Gastroesophageal sphincter (tissue), 4 donors: ENCODE data around the gene ABLIM2. TPM values are rescaled to one million over a fixed set of nuclear protein-coding genes. Genes with fewer than 3 reads are reported as not detected.

Experiments
- ATAC-seq: fragments of 150-250 bp; one replicate; pipeline ENCODE4 v1.9.1; 2016; ENCODE audit warnings: mild to moderate bottlenecking, moderate library complexity
- H3K27ac ChIP-seq, 4 donors: fragments of 200-600 bp; sonication (generic) in 3 of 4; 1 replicate in 3 of 4; 2 replicates in 1 of 4; pipeline ENCODE4 v1.5.1; 2016 to 2019
- H3K27me3 ChIP-seq: fragments of 200-600 bp; sonication (generic); one replicate; pipeline ENCODE4 v1.5.1; 2019
- H3K36me3 ChIP-seq, 2 donors: fragments of 200-600 bp; sonication (generic); one replicate each; pipeline ENCODE4 v1.5.1; 2019; ENCODE audit warnings: control low read depth in 1 of 2
- H3K4me1 ChIP-seq, 3 donors: fragments of 200-600 bp; sonication (generic); 1 replicate in 2 of 3; 2 replicates in 1 of 3; pipeline ENCODE4 v1.5.1; 2016 to 2019; ENCODE audit warnings: control low read depth in 2 of 3
- H3K4me3 ChIP-seq, 2 donors: fragments of 200-600 bp; sonication (generic); one replicate each; pipeline ENCODE4 v1.5.1; 2019; ENCODE audit warnings: mild to moderate bottlenecking in 1 of 2, moderate library complexity in 1 of 2
- H3K9me3 ChIP-seq, 3 donors: fragments of 200-600 bp; sonication (generic); one replicate each; pipeline ENCODE4 v1.5.1; 2017 to 2019; ENCODE audit warnings: control low read depth in 2 of 3
- EP300 ChIP-seq: sonication (generic); formaldehyde crosslinking; IDR thresholded peaks from one replicate; pipeline ENCODE4 v1.6.1; 2017; ENCODE audit warnings: antibody characterized with exemption, mild to moderate bottlenecking
- POLR2A ChIP-seq, 2 donors: fragments of 450-650 bp; IDR thresholded peaks; one replicate each; pipeline ENCODE4 v1.6.1; 2017; ENCODE audit warnings: antibody characterized with exemption in 2 of 2, mild to moderate bottlenecking in 2 of 2, moderate library complexity in 1 of 2
- POLR2AphosphoS5 ChIP-seq: sonication (generic); formaldehyde crosslinking; IDR thresholded peaks from one replicate; pipeline ENCODE4 v1.6.1; 2017; ENCODE audit warnings: antibody characterized with exemption
- WGBS, 2 donors: methylation state at CpG; one replicate each; pipeline ENCODE4 v1.1.5; 2018; ENCODE audit warnings: low coverage in 1 of 2; 5-methylcytosine and 5-hydroxymethylcytosine counted together
- total RNA-seq, 4 donors: library from RNA; depleted of rRNA; stranded (reverse); fragments of >200 nt; gene quantifications; one replicate each; pipeline ENCODE4 v1.1.0, GENCODE V29; 2016
- TF ChIP-seq, protein P1 (sequence below), 4 experiments: fragments of 200-600 bp in 2 of 4; fragments of 450-650 bp in 2 of 4; sonication (generic) in 1 of 4; IDR thresholded peaks; one replicate each; pipeline ENCODE4 v1.5.1; 2017 to 2019; ENCODE audit warnings: antibody characterized with exemption in 4 of 4, mild to moderate bottlenecking in 2 of 4, moderate library complexity in 2 of 4

Gene ABLIM2
- total RNA-seq, 4 donors from 2014 or later = 5.0 to 13.5 (median 8.0) TPM

DNA sequence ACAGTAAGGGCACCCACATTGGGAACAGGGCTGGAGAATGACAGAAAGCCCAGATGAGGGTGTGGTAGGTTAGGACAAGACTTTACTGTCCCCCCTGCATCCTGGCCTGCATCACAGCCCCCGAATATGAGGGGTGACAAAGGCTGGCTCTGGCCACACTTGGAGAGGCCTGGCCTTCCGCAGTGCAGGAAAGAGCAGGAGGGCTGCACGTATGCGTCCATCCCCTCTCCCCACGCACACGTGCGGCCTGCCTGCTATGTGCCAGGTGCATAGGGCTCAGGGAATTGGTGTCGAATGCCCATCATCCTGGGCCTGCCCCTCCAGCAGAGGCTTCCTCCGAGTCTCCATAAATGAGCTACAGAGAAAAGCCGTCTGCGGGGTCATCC lies 80.5 kb downstream of the ABLIM2 start:
- ATAC-seq = no peak
- no CpG with 5 or more reads among the region's 11 CpGs for WGBS, 2 donors

DNA sequence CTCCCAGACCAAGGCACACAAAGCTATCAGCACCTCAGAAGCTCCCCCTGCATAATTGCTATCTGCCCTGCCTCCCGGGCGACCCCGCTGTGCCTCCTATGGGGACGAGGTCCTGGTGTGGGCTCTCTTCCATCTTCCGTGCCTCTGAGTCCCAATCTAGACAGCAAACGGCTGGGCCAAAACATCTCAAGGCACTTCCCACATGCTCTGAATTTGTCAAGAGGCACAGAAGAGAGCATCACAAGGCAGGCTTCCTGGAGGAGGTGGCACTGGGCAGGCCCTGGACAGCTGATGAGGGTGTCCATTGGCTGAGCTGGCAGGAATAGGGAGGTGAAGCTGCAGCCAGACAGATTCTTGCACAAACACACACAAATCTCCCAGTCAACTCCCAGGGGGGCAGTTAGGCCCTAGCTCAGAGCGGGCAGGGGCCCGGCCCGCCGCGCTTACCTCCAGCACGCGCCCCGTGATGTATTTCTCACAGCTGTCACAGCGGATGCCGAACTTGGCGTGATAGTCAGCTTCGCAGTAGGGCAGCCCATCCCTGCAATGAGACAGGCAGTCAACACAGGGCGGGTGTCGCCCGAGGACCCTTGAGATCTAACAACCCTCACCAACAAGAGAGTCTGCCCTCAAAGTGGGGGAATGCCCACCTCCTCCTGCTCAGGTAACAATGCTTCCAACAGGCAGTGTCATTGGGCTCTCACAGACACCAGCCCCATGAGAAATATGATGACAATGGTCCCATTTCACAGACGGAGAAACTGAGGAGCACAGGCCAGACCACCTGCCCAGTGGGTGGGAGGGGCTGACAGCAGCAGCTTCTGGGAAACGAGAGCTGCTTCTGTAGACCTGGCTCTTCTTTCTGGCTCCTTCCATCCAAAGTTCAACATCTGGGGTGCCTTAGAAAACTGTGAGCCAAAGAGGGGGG lies 81.2 kb downstream of the ABLIM2 start:
- no peaks in the 10 kb centered on the region for H3K9me3 ChIP-seq
- no peak for ATAC-seq
- no peaks in the 10 kb centered on the region for H3K27me3 ChIP-seq
- H3K36me3 ChIP-seq = peaks cover 0 to 37% of the 10 kb centered on the region in 2 donors
- H3K4me1 ChIP-seq = no peaks in the 10 kb centered on the region
- no peak for TF ChIP-seq POLR2A (IDR thresholded peaks at IDR 0.05)
- TF ChIP-seq POLR2AphosphoS5 = no peak
- TF ChIP-seq, protein P1, sequence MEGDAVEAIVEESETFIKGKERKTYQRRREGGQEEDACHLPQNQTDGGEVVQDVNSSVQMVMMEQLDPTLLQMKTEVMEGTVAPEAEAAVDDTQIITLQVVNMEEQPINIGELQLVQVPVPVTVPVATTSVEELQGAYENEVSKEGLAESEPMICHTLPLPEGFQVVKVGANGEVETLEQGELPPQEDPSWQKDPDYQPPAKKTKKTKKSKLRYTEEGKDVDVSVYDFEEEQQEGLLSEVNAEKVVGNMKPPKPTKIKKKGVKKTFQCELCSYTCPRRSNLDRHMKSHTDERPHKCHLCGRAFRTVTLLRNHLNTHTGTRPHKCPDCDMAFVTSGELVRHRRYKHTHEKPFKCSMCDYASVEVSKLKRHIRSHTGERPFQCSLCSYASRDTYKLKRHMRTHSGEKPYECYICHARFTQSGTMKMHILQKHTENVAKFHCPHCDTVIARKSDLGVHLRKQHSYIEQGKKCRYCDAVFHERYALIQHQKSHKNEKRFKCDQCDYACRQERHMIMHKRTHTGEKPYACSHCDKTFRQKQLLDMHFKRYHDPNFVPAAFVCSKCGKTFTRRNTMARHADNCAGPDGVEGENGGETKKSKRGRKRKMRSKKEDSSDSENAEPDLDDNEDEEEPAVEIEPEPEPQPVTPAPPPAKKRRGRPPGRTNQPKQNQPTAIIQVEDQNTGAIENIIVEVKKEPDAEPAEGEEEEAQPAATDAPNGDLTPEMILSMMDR (IDR thresholded peaks at IDR 0.05) = no peak
- no peak for TF ChIP-seq EP300
- 81 to 100% methylated on average over 7 to 12 of the region's 23 CpGs for WGBS, 2 donors
- no peak overlapping the region for H3K27ac ChIP-seq
- no peak overlapping the region for H3K4me3 ChIP-seq

More for the DNA sequence above, 80.5 kb downstream of the ABLIM2 start:
- no peaks in the 10 kb centered on the region for H3K27me3 ChIP-seq
- TF ChIP-seq, protein P1 (IDR thresholded peaks at IDR 0.05) = no peak
- TF ChIP-seq EP300 = no peak
- no peak overlapping the region for H3K4me3 ChIP-seq
- H3K27ac ChIP-seq = no peak overlapping the region
- peaks cover 0 to 31% of the 10 kb centered on the region in 2 donors for H3K36me3 ChIP-seq
- no peaks in the 10 kb centered on the region for H3K4me1 ChIP-seq
- no peaks in the 10 kb centered on the region for H3K9me3 ChIP-seq

DNA sequence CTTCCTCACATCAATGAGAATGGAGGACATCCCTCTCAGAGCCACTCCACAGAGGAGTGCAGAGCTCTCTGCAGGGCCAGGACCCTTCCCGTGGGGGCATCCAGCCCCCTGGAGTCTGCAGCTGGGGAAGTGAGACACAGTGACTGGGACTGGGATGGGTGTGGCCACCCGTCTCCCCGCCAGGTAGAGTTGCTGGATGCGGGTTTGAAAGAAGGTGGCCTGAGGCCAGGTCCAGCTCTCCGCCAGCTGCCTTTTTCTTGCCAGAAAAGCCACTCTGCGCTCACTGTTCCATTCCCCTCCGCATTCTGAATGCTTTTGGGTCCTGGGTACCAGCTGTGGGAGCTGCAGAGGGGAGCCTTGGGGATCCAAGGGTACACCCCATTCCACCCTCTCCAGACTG lies 82.6 kb downstream of the ABLIM2 start:
- no peak overlapping the region for H3K27ac ChIP-seq
- H3K36me3 ChIP-seq = peaks cover 0 to 48% of the 10 kb centered on the region in 2 donors
- H3K4me3 ChIP-seq = no peak overlapping the region
- TF ChIP-seq EP300 = no peak
- TF ChIP-seq, protein P1 (IDR thresholded peaks at IDR 0.05) = no peak
- no peak for TF ChIP-seq POLR2AphosphoS5
- no peak for TF ChIP-seq POLR2A (IDR thresholded peaks at IDR 0.05)
- H3K27me3 ChIP-seq = peaks cover 7% of the 10 kb centered on the region
- no peaks in the 10 kb centered on the region for H3K4me1 ChIP-seq
- H3K9me3 ChIP-seq = no peaks in the 10 kb centered on the region
- ATAC-seq = no peak
- 89 to 100% methylated on average over 1 to 3 of the region's 7 CpGs for WGBS, 2 donors

DNA sequence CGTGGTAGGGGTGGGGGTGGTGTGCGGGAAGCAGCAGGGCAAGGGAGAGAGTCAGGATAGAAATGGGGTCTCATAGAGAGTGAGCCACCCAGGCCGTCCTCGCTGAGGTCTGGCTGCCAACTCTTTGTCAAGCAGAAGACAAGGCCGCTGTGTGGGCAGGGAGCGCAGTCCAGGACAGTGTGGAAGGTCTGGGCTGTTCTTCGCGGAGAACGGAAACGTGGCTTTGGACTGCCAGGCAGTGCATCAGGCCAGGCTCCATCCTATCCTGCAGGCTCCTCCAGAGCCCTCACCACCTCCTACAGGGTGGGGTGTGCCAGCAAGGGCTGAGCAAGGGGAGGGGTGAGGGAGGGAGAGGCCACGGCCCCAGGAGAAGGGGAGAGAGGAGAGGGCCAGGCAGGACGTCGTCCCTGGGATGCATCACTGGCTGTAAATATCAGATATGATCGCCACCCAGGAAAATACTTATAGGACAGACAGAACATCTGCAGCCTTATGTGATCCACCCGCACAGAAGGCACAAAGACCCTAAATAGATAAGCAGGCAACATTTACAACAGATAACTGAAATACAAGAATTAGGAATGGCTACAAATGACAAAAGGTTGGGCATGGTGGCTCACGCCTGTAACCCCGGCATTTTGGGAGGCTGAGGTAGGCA lies 85.3 kb downstream of the ABLIM2 start:
- Histone ChIP-seq H3K9me3 (no peaks in the 10 kb centered on the region), H3K4me1 (no peaks in the 10 kb centered on the region), H3K36me3 (peaks cover 0 to 35% of the 10 kb centered on the region in 2 donors), H3K27ac (no peak overlapping the region), H3K27me3 (peaks cover 7% of the 10 kb centered on the region), H3K4me3 (no peak overlapping the region)
- TF ChIP-seq POLR2AphosphoS5 (no peak), POLR2A (IDR thresholded peaks at IDR 0.05) (no peak), EP300 (no peak)
- 70 to 79% methylated on average over 4 to 9 of the region's 17 CpGs for WGBS, 2 donors
- no peak for ATAC-seq

DNA sequence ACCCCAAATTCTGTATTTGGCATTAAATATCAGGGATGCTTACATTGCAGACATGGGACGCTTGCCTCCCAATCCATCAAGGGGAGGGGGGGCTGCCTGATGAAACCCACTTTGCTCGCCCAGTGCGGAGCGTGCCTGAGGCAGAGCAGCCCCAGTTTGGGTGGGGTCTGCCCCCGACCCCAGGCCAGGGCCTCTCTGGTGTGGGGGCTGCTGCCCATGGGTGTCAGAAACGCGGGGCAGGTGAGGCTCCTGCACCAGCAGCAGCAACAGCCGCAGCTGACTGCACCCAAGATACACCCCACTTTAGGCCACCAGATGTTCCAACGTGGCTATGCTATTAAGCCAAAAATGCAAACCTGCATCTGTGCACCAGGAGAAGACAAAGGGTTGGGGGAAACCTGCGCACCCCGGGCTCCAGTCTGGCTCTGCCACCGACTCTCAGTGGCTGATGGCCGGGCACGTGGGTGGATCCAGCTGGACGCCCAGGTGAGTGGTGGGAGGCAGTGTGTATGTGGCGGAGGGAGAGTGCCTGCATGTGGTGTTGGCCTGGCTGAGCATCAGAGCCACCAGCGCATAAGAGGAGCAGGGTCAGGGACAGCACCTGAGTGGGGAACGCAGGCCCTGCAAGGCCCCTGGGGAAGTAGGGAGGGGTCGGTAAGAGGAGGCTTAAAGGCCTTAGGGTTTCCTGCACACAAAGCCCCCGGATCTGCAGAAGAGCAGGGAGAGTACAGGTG lies 86.2 kb downstream of the ABLIM2 start:
- ATAC-seq = no peak
- WGBS, 2 donors = 72 to 75% methylated on average over 3 to 6 of the region's 20 CpGs
- no peak overlapping the region for H3K4me3 ChIP-seq
- H3K36me3 ChIP-seq = peaks cover 0 to 31% of the 10 kb centered on the region in 2 donors
- H3K27ac ChIP-seq = no peak overlapping the region
- H3K9me3 ChIP-seq = no peaks in the 10 kb centered on the region
- H3K27me3 ChIP-seq = peaks cover 7% of the 10 kb centered on the region
- no peaks in the 10 kb centered on the region for H3K4me1 ChIP-seq
- TF ChIP-seq, protein P1 (IDR thresholded peaks at IDR 0.05) = no peak
- TF ChIP-seq POLR2A (IDR thresholded peaks at IDR 0.05) (no peak), EP300 (no peak), POLR2AphosphoS5 (no peak)
